IPS-18c (cell line): ENCODE measurements around the gene MXD3.
A peak's percentile ranks its signal among the peaks of the same experiment; 100 is the strongest.
"Not testable (repeated sequence)": the region's sequence is repeated elsewhere in the genome, so short reads cannot be mapped to it uniquely, and the experiment has no call there.

Experiments used
- H3K4me3 ChIP-seq: 2 replicates; pipeline ENCODE4 v1.7.0; 2013; ENCODE audit warnings: low read depth, mild to moderate bottlenecking, low read length, moderate library complexity; ENCODE audit not compliant: insufficient read depth
- H3K9me3 ChIP-seq: one replicate; pipeline ENCODE4 v1.6.1; 2013; ENCODE audit warnings: mild to moderate bottlenecking, low read length, moderate library complexity; ENCODE audit not compliant: control insufficient read depth, insufficient read depth

The MXD3 gene

GRCh38 chr5:177311723-177312648, at the start of gene MXD3:
Gene MXD3 (minus strand): TSS chr5:177311898. CDS start chr5:177311830, 68 bp downstream.
- H3K9me3 ChIP-seq = no peaks in the 10 kb centered on the region

GRCh38 chr5:177360740-177361139, 49.0 kb upstream of the MXD3 start:
- H3K9me3 ChIP-seq, H3K4me3 ChIP-seq: not testable (repeated sequence)

More at GRCh38 chr5:177311723-177312648, at the start of gene MXD3:
- H3K4me3 ChIP-seq = peak within 1 kb of the TSS; percentile 78

- Histone ChIP-seq H3K9me3 (no peaks in the 10 kb centered on the region), H3K4me3 (no peak overlapping the region)
Observed at GRCh38 chr5:177359860-177360259, 48.2 kb upstream of the MXD3 start.

GRCh38 chr5:177359451-177359851, 47.8 kb upstream of the MXD3 start:
- Histone ChIP-seq H3K9me3 (no peaks in the 10 kb centered on the region), H3K4me3 (no peak overlapping the region)

GRCh38 chr5:177358370-177358819, 46.7 kb upstream of the MXD3 start:
- Histone ChIP-seq H3K4me3 (no peak overlapping the region), H3K9me3 (no peaks in the 10 kb centered on the region)

GRCh38 chr5:177357459-177358351, 46.0 kb upstream of the MXD3 start, which contains the start of gene RGS14:
Gene RGS14 (plus strand): TSS chr5:177357924. CDS start chr5:177358025, 101 bp downstream.
- no peaks in the 10 kb centered on the region for H3K9me3 ChIP-seq
- H3K4me3 ChIP-seq = no peak within 1 kb of the TSS

- no peak overlapping the region for H3K4me3 ChIP-seq
Observed at GRCh38 chr5:177357146-177357458, 45.4 kb upstream of the MXD3 start.

GRCh38 chr5:177356746-177357145, 45.0 kb upstream of the MXD3 start:
- no peak overlapping the region for H3K4me3 ChIP-seq
- no peaks in the 10 kb centered on the region for H3K9me3 ChIP-seq

More at GRCh38 chr5:177357146-177357458, 45.4 kb upstream of the MXD3 start:
- no peaks in the 10 kb centered on the region for H3K9me3 ChIP-seq

- Histone ChIP-seq H3K9me3 (no peaks in the 10 kb centered on the region), H3K4me3 (no peak overlapping the region)
Observed at GRCh38 chr5:177355868-177356168, 44.1 kb upstream of the MXD3 start.

- H3K9me3 ChIP-seq = no peaks in the 10 kb centered on the region
Observed at GRCh38 chr5:177355162-177355867, 43.6 kb upstream of the MXD3 start.

GRCh38 chr5:177354711-177355110, 43.0 kb upstream of the MXD3 start:
- Histone ChIP-seq H3K9me3 (no peaks in the 10 kb centered on the region), H3K4me3 (no peak overlapping the region)

More at GRCh38 chr5:177355162-177355867, 43.6 kb upstream of the MXD3 start:
- no peak overlapping the region for H3K4me3 ChIP-seq

GRCh38 chr5:177354256-177354655, 42.6 kb upstream of the MXD3 start:
- Histone ChIP-seq H3K4me3 (no peak overlapping the region), H3K9me3 (no peaks in the 10 kb centered on the region)

GRCh38 chr5:177353093-177353492, 41.4 kb upstream of the MXD3 start:
- Histone ChIP-seq H3K9me3 (no peaks in the 10 kb centered on the region), H3K4me3 (no peak overlapping the region)

- no peaks in the 10 kb centered on the region for H3K9me3 ChIP-seq
- peak within 1 kb of the TSS; percentile 97 for H3K4me3 ChIP-seq
Observed at GRCh38 chr5:177351392-177352329, 40.0 kb upstream of the MXD3 start, which contains the start of gene LMAN2. Gene LMAN2 (minus strand): TSS chr5:177351668. CDS start chr5:177351647, 21 bp downstream.

GRCh38 chr5:177350776-177351391, 39.2 kb upstream of the MXD3 start:
- Histone ChIP-seq H3K9me3 (no peaks in the 10 kb centered on the region), H3K4me3 (peak overlapping the region; percentile 97)

GRCh38 chr5:177349762-177350161, 38.1 kb upstream of the MXD3 start:
- Histone ChIP-seq H3K4me3 (no peak overlapping the region; the same call in 1 of the 2 replicates), H3K9me3 (no peaks in the 10 kb centered on the region)
